GM18520 (cell line): ENCODE results near the gene MCC.

ENCODE experiments used
- ATAC-seq: cut with Tn5 transposase; IDR thresholded peaks from one replicate; pipeline ENCODE4 v1.9.1; 2021; ENCODE audit not compliant: unreplicated experiment

Gene MCC

DNA sequence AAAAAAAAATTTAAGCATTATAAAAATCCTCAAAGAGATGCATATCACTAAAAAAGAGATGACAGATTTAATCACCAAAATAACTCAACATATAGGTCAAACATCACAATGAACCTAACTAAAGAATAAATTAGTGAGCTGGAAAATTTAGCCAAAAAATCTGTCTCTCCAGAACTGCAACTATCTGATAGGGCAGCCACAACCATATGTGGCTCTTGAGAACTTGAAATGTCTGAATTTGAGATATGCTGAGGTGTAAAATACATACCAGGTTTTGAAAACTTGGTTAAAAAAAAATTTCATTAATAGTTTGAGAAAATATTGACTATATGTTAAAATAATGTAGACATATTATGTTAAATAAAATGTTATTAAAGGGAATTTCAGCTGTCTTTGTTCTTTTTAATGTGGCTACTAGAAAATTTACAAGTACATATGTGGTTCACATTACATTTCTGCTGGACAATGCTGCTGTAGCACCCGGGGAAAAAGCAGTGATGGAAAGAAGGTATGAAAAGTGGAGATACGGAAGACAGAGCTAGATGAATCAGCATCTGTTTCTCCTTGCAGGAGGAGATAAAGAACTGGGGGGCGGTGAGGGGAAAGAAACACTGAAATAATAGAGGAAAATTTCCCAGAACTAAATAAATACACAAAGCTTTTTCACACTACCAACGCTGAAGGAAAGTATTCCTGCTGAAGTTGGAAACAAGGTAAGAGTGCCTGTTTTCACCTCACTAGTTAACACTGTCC, 445.6 kb downstream of the MCC start:
- no peak for ATAC-seq

DNA sequence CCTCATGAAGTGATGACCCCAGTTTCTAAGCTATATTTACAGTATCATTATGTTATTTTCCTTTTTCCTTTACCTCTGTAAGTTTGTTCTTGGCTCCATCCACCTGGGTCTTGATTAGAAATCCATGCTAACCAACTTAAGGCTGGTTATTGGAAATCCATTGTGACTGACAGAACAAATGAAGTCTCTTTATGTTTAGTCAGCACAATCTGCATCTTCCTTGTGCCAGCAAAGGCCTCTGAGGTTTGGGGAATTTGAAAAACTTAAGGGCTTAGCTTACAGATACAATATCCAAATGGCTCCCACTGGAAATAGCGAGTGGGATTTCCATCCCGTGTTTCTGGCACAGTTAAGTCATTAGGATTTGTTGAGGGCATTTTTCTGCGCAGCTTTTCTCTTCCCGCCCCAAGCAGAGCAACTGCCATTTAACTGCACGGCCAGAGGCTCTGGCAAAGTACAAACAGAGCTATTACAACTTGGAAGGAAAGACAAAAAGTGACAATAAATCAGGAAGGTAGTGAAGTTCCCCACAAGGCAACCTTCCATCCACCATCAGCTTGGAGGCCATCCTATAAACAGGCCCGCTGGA, 447.5 kb downstream of the MCC start:
- no peak for ATAC-seq

- no peak for ATAC-seq
These were observed 448.3 kb downstream of the MCC start for GRCh38 chr5:113039934-113040285.

GRCh38 chr5:113039229-113039933, 448.9 kb downstream of the MCC start:
- ATAC-seq = no peak

- ATAC-seq = no peak
These were observed 449.5 kb downstream of the MCC start for GRCh38 chr5:113038714-113039113.

GRCh38 chr5:113038136-113038535, 450.1 kb downstream of the MCC start:
- no peak for ATAC-seq

GRCh38 chr5:113036826-113037225, 451.4 kb downstream of the MCC start:
- ATAC-seq = no peak

GRCh38 chr5:113036321-113036720, 451.9 kb downstream of the MCC start:
- ATAC-seq = no peak

DNA sequence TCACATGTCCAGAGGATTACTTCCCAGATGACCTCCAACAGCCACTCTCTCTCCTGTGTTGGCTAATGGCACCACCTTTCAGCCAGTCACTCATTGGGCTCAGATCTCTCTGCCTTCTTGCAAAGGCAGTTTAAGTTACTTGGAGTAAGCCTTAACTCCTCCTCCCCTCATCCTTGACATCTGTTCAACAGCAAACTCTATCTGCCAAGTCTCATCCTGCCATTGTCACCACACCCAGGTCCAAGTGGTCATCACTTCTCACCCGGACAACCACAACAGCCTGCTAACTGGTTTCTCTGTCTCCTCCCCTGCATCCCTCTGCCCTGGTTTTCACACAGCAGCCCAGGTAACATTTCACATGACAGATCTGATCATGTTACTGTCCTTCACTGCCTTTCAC, 453.2 kb downstream of the MCC start:
- ATAC-seq = no peak

DNA sequence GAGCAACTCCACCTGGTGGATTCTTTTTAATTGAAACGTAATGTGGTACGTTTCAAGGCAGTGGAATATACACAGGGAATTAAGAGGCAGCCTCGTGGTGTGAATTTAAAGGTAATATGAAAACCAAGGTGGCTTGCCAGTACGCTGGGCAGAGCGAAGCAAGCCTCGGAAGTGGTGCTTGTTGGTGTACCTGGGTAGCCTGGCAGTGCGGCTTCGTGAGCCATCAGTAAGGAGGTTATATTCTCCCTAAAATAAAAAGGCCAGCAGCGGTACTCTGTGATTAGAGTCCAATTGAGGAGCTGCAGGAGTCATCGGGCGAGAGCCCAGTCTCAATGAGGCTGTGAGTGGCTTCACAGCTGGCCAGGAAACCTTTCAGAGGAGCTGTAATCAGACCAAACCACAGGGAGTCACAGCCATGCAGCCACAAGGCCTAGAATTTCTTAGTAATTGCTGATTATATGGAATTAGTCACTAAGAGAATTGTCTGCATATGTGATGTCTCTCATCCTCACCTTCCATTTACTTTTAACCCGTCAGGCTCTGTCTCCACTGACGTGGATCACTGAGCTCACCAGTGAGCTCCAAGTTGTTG, 454.0 kb downstream of the MCC start:
- ATAC-seq = no peak

DNA sequence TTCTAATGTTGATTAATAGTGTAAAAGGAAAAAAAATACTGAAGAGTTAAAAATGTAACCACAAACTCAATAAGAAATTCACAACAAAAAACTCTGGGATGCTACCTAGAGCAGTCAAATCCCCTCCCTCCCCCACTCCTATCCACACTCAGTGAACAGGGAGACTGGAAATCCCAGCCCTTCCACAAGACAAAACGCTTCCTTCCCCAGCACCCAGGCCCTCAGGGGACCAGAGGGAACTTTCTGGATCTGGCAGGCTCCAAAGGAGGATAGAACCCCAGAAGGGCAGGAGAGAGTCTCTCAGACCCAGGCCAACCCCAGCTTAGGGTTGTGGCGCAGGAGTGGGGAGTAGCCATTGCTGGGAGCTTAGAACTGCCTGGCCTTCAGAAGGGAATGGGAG, 456.7 kb downstream of the MCC start:
- ATAC-seq = no peak

DNA sequence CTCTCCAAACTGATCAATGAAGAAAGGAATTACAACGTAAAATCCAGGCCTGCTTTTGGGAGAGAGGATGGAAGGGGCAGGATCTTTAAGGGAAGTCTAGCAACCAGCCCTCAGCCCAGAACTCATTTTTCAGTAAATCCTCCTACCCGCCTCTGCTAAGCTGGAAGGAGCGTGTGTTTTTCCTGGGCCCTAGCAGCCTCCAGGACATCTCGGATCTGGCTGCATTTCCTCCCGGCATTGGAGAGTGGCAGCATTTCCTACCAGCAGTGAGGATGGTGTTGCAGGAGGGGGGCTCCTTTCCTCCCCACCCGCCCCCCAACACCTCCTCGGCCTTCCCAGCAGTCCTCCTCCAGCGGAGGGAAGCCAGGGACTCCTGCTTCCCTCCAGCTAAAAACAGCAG, 457.1 kb downstream of the MCC start:
- no peak for ATAC-seq

GRCh38 chr5:113029614-113030013, 458.6 kb downstream of the MCC start:
- ATAC-seq = no peak

DNA sequence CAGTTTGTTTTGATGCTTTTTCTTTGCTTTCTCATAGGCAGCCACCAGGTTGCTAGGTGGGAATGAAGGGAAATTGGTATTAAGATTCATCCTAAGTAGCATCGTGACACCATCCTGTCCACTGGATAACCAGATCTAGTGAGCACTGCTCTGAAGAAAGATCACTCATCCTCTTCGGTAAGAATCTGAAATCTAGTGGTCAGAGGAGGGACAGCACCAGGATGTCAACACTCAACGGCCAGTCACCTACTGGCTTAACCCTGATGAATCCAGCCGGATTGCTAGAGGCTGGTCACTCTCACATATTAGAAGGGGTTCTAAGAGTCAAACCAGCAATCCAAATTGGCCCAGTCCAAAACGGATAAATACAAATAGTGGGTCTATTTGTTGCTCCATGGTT, 460.8 kb downstream of the MCC start:
- ATAC-seq = no peak

DNA sequence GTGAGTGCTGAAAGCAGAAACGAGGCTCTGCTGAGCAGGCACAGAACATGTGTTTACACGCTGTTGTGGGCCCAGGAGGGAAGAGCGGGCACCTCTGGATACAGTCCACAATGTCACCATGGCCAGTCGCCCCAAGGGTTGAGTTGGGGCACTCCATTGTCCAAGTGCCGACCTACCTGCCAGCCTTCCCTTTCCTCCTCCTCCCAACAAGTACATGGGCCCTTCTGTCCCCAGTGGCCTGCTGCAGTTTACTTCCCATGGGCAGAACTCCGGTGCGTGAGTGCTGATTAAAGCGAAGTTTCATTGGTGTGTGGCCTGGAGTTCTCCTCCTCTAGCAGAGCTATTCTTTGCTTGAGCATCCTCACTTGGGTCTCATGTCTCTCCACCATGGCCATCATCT, 461.2 kb downstream of the MCC start:
- no peak for ATAC-seq

DNA sequence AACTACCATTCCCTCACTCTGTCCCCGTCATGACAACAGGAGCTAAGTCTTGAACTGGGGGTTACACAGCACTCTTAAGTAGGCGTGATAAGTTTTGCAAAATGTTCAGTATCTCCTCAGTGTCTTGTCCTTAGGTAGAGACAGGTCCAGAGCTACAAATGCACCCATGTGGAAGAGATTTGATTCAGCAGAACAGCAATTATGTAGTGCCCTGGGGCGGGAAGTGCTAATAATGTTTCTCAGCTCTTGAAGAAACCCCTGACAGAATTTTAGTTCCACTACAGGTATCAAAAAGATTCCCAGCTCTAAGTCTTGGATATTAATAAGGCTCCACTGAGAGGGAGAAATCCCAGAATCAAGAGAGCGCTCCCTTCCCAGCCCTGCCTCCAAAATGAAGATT, 462.0 kb downstream of the MCC start:
- no peak for ATAC-seq

GRCh38 chr5:113025596-113025995, 462.7 kb downstream of the MCC start:
- ATAC-seq = no peak

GRCh38 chr5:113024076-113024697, 464.1 kb downstream of the MCC start:
- no peak for ATAC-seq

GRCh38 chr5:113022661-113023060, 465.6 kb downstream of the MCC start:
- ATAC-seq = peak; percentile 71

DNA sequence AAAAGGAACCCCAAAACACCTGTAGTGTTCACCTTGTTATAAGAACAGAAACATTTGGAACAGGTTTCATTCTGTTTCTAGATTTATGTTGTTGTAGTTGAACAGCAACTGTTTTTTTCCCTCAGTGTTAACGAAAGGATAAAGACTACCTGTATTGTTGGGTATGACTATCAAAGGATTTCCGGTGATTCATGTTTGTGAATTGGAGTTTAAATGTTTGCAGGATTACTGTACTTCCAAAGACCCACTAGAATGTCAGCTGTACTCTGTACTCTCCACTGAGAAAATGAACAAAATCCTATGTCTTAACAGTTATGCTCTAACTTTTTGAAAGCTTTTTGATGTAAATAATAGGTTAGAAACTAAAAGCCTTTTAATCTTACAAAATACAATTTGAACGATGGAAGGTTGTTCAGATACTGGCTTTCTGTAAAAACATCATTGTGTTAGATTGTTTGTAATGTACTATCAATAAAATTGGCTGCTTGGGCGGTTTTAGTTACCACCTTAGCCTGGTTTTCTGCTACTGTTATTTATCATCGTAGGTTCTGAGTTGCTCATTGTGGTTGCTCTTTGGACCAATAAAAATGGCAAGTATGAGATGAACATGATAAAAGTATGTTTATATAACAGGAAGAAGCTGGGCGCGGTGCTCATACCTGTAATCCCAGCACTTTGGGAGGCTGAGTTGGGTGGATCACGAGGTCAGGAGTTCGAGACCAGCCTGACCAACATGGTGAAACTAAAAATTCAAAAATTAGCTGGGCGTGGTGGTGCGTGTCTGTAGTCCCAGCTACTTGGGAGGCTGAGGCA, 467.6 kb downstream of the MCC start:
- no peak for ATAC-seq
